Astrocyte (in vitro differentiated cells and primary cell): ENCODE data around the gene MMP17. TPM values are rescaled to one million over a fixed set of nuclear protein-coding genes. Genes with fewer than 3 reads are reported as not detected.

ENCODE experiments used
- DNase-seq: peaks from one replicate; pipeline ENCODE4 v3.0.0-alpha.2; 2010; ENCODE audit warnings: low read depth
- FAIRE-seq: peaks from 2 replicates; lab custom pipeline; 2011; peaks lifted over from hg19 to GRCh38; lab: Jason Lieb, UNC
- H2AFZ ChIP-seq: 2 replicates; pipeline ENCODE4 v1.6.0; 2012; ENCODE audit warnings: low read depth, low read length, inconsistent platforms
- H3K27ac ChIP-seq: 2 replicates; pipeline ENCODE4 v1.5.1; 2011; ENCODE audit warnings: low read depth, low read length, inconsistent platforms
- H3K27me3 ChIP-seq: 2 replicates; pipeline ENCODE4 v1.6.0; 2011; ENCODE audit warnings: low read length, inconsistent platforms; ENCODE audit not compliant: insufficient read depth
- H3K36me3 ChIP-seq: 2 replicates; pipeline ENCODE4 v1.5.1; 2011; ENCODE audit warnings: low read length, inconsistent platforms; ENCODE audit not compliant: insufficient read depth
- H3K4me1 ChIP-seq: 2 replicates; pipeline ENCODE4 v1.5.1; 2011; ENCODE audit warnings: low read length, inconsistent platforms; ENCODE audit not compliant: insufficient read depth
- H3K4me2 ChIP-seq: 2 replicates; pipeline ENCODE4 v1.6.0; 2012; ENCODE audit warnings: low read length, inconsistent platforms
- H3K4me3 ChIP-seq: 2 replicates; pipeline ENCODE4 v1.5.1; 2011; ENCODE audit warnings: low read depth, mild to moderate bottlenecking, low read length, inconsistent platforms; ENCODE audit not compliant: insufficient read depth
- H3K79me2 ChIP-seq: 2 replicates; pipeline ENCODE4 v1.6.0; 2012; ENCODE audit warnings: mild to moderate bottlenecking, low read length, inconsistent platforms; ENCODE audit not compliant: insufficient read depth
- H3K9ac ChIP-seq: 2 replicates; pipeline ENCODE4 v1.6.0; 2012; ENCODE audit warnings: mild to moderate bottlenecking, low read length, inconsistent platforms
- H3K9me3 ChIP-seq: 2 replicates; pipeline ENCODE4 v1.5.1; 2012; ENCODE audit warnings: low read depth, mild to moderate bottlenecking, low read length, inconsistent platforms; ENCODE audit not compliant: insufficient read depth
- H4K20me1 ChIP-seq: 2 replicates; pipeline ENCODE4 v1.6.0; 2012; ENCODE audit warnings: low read length, inconsistent platforms; ENCODE audit not compliant: insufficient read depth
- H3K27ac Mint-ChIP-seq: one replicate; pipeline ENCODE4 v1.8.0; 2021; ENCODE audit warnings: mild to moderate bottlenecking, mixed read lengths; ENCODE audit not compliant: unreplicated experiment
- H3K27me3 Mint-ChIP-seq: one replicate; pipeline ENCODE4 v1.8.0; 2021; ENCODE audit warnings: low read depth, mixed read lengths; ENCODE audit not compliant: unreplicated experiment
- H3K36me3 Mint-ChIP-seq: one replicate; pipeline ENCODE4 v1.8.0; 2021; ENCODE audit warnings: low read depth, mixed read lengths; ENCODE audit not compliant: unreplicated experiment
- H3K4me1 Mint-ChIP-seq: one replicate; pipeline ENCODE4 v1.8.0; 2021; ENCODE audit warnings: low read depth, mixed read lengths; ENCODE audit not compliant: unreplicated experiment
- H3K4me3 Mint-ChIP-seq: one replicate; pipeline ENCODE4 v1.8.0; 2021; ENCODE audit warnings: mild to moderate bottlenecking, moderate library complexity, mixed read lengths; ENCODE audit not compliant: unreplicated experiment
- H3K9me3 Mint-ChIP-seq: one replicate; pipeline ENCODE4 v1.8.0; 2021; ENCODE audit warnings: mild to moderate bottlenecking, mixed read lengths; ENCODE audit not compliant: unreplicated experiment
- EZH2 ChIP-seq: IDR thresholded peaks from 2 replicates; pipeline ENCODE4 v1.6.1; 2012; ENCODE audit warnings: mild to moderate bottlenecking, low read length, inconsistent platforms; ENCODE audit not compliant: insufficient read depth
- total RNA-seq: library from RNA; stranded (reverse); gene quantifications from 2 replicates; pipeline ENCODE4 v1.2.1, GENCODE V29; 2021
- TF ChIP-seq, protein P1 (sequence below): IDR thresholded peaks from 2 replicates; pipeline ENCODE4 v1.5.1; 2011; ENCODE audit warnings: low read depth, mild to moderate bottlenecking, inconsistent platforms, low read length, moderate library complexity; ENCODE audit not compliant: insufficient read depth

The MMP17 gene
- total RNA-seq, 1 donor from 2014 or later, result 8.4 TPM

- no peaks in the 10 kb centered on the region for H3K36me3 ChIP-seq
- H3K27me3 ChIP-seq, result no peaks in the 10 kb centered on the region
- H3K4me1 ChIP-seq, result no peaks in the 10 kb centered on the region
- H3K79me2 ChIP-seq, result no peaks in the 10 kb centered on the region
- Mint-ChIP-seq H3K4me3 (no peak overlapping the region), H3K4me1 (no peaks in the 10 kb centered on the region), H3K36me3 (no peaks in the 10 kb centered on the region), H3K27ac (no peak overlapping the region), H3K9me3 (peaks cover 11% of the 10 kb centered on the region), H3K27me3 (no peaks in the 10 kb centered on the region)
- DNase-seq (no peak), FAIRE-seq (no peak)
- H3K4me2 ChIP-seq, result no peak overlapping the region
- no peaks in the 10 kb centered on the region for H4K20me1 ChIP-seq
- no peak overlapping the region for H2AFZ ChIP-seq
- H3K9ac ChIP-seq, result no peak overlapping the region
- TF ChIP-seq, protein P1, sequence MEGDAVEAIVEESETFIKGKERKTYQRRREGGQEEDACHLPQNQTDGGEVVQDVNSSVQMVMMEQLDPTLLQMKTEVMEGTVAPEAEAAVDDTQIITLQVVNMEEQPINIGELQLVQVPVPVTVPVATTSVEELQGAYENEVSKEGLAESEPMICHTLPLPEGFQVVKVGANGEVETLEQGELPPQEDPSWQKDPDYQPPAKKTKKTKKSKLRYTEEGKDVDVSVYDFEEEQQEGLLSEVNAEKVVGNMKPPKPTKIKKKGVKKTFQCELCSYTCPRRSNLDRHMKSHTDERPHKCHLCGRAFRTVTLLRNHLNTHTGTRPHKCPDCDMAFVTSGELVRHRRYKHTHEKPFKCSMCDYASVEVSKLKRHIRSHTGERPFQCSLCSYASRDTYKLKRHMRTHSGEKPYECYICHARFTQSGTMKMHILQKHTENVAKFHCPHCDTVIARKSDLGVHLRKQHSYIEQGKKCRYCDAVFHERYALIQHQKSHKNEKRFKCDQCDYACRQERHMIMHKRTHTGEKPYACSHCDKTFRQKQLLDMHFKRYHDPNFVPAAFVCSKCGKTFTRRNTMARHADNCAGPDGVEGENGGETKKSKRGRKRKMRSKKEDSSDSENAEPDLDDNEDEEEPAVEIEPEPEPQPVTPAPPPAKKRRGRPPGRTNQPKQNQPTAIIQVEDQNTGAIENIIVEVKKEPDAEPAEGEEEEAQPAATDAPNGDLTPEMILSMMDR, result no peak
- no peak for TF ChIP-seq EZH2
- H3K4me3 ChIP-seq, result no peak overlapping the region
- H3K27ac ChIP-seq, result no peak overlapping the region
- no peaks in the 10 kb centered on the region for H3K9me3 ChIP-seq
These were observed 17.5 kb upstream of the MMP17 start for GRCh38 chr12:131810726-131811125.

DNA sequence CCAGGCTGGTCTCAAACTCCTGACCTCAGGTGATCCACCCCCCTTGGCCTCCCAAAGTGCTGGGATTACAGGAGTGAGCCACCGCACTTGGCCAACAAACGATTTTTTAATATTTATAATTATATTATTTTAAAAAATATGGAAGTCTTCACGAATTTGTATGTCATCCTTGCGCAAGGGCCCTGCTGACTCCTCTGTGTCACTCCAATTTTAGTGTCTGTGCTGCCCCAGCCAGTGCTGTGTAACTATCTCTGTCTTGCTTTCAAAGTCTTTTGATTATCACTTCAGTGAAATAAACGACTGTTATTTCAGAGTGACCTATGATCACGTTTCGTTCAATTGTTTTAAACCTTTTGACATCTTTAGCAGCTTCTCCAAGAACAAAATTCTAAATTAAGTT is 13.1 kb upstream of the MMP17 start:
- Mint-ChIP-seq H3K4me3 (no peak overlapping the region), H3K36me3 (no peaks in the 10 kb centered on the region), H3K9me3 (peaks cover 6% of the 10 kb centered on the region), H3K27me3 (peaks cover 7% of the 10 kb centered on the region), H3K4me1 (no peaks in the 10 kb centered on the region), H3K27ac (no peak overlapping the region)
- Histone ChIP-seq H3K4me2 (no peak overlapping the region), H3K4me3 (no peak overlapping the region), H3K79me2 (no peaks in the 10 kb centered on the region), H3K27me3 (no peaks in the 10 kb centered on the region), H3K9ac (no peak overlapping the region), H3K9me3 (no peaks in the 10 kb centered on the region), H3K36me3 (no peaks in the 10 kb centered on the region), H3K27ac (no peak overlapping the region), H3K4me1 (no peaks in the 10 kb centered on the region), H2AFZ (no peak overlapping the region), H4K20me1 (no peaks in the 10 kb centered on the region)
- no peak for DNase-seq
- TF ChIP-seq EZH2, result no peak
- TF ChIP-seq, protein P1, result no peak
- no peak for FAIRE-seq

DNA sequence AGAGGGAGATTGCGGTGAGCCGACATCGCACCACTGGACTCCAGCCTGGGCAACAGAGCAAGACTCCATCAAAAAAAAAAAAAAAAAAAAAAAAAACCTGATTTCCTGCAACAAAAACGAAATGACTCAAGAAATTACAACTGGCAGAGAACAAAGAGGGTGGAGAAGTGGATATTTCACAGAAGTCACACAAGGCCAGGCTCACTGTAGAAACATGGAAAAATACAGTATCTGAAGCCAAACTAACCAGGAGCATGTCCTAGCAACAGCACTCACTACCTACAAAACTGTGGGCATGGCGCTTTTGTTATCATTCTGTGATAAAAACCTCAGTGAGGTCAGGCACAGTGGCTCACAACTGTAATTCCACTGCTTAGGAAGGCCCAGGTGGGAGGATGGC is 11.7 kb upstream of the MMP17 start:
- Histone ChIP-seq H3K4me1 (no peaks in the 10 kb centered on the region), H3K9ac (no peak overlapping the region), H3K4me3 (no peak overlapping the region), H3K79me2 (no peaks in the 10 kb centered on the region), H3K27me3 (no peaks in the 10 kb centered on the region), H3K27ac (no peak overlapping the region), H2AFZ (no peak overlapping the region), H4K20me1 (no peaks in the 10 kb centered on the region), H3K36me3 (no peaks in the 10 kb centered on the region), H3K9me3 (no peaks in the 10 kb centered on the region), H3K4me2 (no peak overlapping the region)
- no peak overlapping the region for H3K27ac Mint-ChIP-seq
- DNase-seq (no peak), FAIRE-seq (no peak)
- H3K4me1 Mint-ChIP-seq, result no peaks in the 10 kb centered on the region
- no peaks in the 10 kb centered on the region for H3K36me3 Mint-ChIP-seq
- peaks cover 7% of the 10 kb centered on the region for H3K27me3 Mint-ChIP-seq
- peaks cover 6% of the 10 kb centered on the region for H3K9me3 Mint-ChIP-seq
- no peak overlapping the region for H3K4me3 Mint-ChIP-seq
- TF ChIP-seq, protein P1, result no peak
- TF ChIP-seq EZH2, result no peak
